Cardiac ventricle fibroblast (primary cell): ENCODE data around the gene MEGF9. TPM values are rescaled to one million over a fixed set of nuclear protein-coding genes. Genes with fewer than 3 reads are reported as not detected.

Experiments
- total RNA-seq: library from RNA; depleted of rRNA; stranded (reverse); fragments of >200 nt; gene quantifications from 2 replicates; pipeline ENCODE4 v1.2.3, GENCODE V29; 2015

MEGF9 gene
- total RNA-seq = 9.8 and 12.1 TPM in 2 replicates

DNA sequence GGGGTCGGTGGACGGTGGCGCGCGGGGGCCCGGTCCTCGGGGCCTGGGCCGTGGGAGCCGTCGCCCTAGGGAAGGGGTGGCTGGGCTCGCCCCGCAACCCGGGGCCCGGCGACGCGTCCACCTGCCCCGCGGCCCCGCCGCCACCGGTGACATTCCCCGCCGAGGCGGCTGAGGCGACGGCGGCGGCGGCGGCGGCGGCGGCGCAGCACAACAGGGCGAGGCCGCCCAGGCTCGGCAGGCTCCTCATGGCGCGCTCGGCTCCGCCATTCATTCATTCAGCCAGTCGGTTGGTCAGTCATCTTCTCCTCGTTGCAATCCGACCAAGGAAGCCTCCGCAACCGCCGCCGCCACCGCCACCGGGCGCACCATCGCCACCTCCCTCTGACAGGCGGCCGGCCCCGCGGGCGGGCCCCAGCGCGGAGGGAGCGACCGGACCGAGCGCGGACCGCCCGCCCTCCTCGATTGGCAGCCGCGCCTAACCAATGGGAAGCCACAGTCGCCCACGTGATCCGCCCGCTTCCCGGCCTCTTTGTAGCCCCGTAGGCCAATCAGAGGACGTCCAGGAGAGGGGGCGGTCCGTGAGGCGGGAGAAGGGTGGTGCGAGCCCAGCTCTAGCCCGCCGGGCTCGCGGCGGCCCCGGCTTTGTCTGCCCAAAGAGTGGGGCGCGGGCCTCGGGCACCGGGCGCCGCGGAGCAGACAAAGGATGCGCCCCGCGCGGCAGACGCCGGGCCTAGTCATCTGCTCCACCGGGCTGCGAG is at the start of gene MEGF9:
TSS of gene MEGF9 (minus strand) at position 383 of the 758 bp plus-strand sequence. CDS start at position 271, 112 bp downstream.

DNA sequence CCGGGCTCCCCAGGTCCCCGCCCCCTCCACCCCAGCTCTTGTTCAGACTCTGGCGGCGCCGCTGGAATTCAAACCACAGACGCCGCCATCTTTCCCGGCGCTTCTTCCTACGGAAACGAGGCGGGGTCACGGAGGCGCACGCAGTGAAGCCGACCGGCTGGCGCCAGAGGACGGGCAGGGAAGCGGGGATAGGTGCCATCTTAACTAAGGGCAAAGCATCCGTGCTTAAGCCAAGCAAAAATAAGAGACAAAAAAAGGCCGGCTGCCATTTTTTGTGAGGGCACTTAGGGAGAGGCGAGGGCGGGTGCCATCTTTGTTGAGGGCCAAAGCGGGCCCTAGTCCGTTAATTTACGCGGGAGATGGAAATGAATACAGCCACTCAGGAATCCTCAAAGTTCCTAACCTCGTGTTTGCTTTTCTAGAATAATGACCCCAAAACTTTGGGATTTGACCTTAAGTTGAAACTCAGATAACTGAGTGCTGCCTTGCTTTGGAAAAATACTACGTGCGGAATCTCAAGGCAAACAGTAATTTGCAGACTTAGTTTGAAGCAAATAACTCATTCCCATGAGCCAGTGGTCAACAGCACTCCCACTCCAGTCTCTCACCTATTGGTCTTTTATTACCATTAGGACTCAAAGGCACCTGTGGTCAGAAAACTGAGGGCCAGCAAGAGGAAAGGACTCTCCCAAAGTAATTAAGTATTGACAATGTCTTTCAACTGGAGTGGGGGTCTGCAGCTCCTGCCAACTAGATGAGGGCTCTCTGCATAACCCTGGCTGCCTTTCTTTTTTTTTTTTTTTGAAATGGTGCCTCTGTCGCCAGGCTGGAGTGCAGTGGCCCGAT is 134.0 kb downstream of the MEGF9 start, which contains the start of gene CDK5RAP2:
TSS of gene CDK5RAP2 (minus strand) at position 117 of the 846 bp plus-strand sequence. CDS start 189 bp downstream, outside the sequence.

Other genes with a start within 250 kb of the MEGF9 start
- gene CDK5RAP2, start 134.3 kb downstream of the MEGF9 start, total RNA-seq = 121 and 153 TPM in 2 replicates
- gene FBXW2, start 78.9 kb upstream of the MEGF9 start, total RNA-seq = 25.6 and 29.5 TPM in 2 replicates
- gene PSMD5, start 128.5 kb upstream of the MEGF9 start, total RNA-seq = 25.6 and 26.3 TPM in 2 replicates
- 22.9 and 28.7 TPM in 2 replicates for gene PHF19, start 162.7 kb upstream of the MEGF9 start, total RNA-seq
- gene TRAF1, start 212.3 kb upstream of the MEGF9 start, total RNA-seq = 1.9 and 3.4 TPM in 2 replicates